K562 (cell line): ENCODE results near the gene FGF11. TPM values are rescaled to one million over a fixed set of nuclear protein-coding genes. Genes with fewer than 3 reads are reported as not detected.
A peak's percentile ranks its signal among the peaks of the same experiment; 100 is the strongest.

Source experiments
- CCAR2 ChIP-seq: fragments of 200-400 bp; formaldehyde crosslinking; IDR thresholded peaks from 2 replicates; pipeline ENCODE4 v1.6.1; 2017; ENCODE audit warnings: mild to moderate bottlenecking, low read depth, low read length
- CEBPB ChIP-seq: fragments of 450-650 bp; IDR thresholded peaks from 2 replicates; pipeline ENCODE4 v1.6.1; 2016; ENCODE audit warnings: missing genetic modification characterization, missing compliant biosample characterization
- CTCF ChIP-seq, 3 experiments: IDR thresholded peaks in 2 of 3; conservative IDR thresholded peaks in 1 of 3; 2 replicates each; pipeline ENCODE4 v1.5.1; 2011 to 2012; ENCODE audit warnings: low read length in 3 of 3, mild to moderate bottlenecking in 3 of 3, control low read depth in 2 of 3, improper control_type of control experiment in 1 of 3, inconsistent platforms in 1 of 3, low read depth in 1 of 3, mixed read lengths in 1 of 3, moderate library complexity in 1 of 3; ENCODE audit not compliant: insufficient read depth in 2 of 3
- FOS ChIP-seq: IDR thresholded peaks from 3 replicates; pipeline ENCODE4 v1.6.1; 2011; ENCODE audit not compliant: insufficient read length; ENCODE audit errors: extremely low read depth
- FOXP1 ChIP-seq: sonication (generic); formaldehyde crosslinking; IDR thresholded peaks from 2 replicates; pipeline ENCODE4 v1.8.0; 2022; ENCODE audit warnings: mild to moderate bottlenecking, missing genetic modification reagents
- GABPB1 ChIP-seq: sonication (generic); formaldehyde crosslinking; IDR thresholded peaks from 2 replicates; pipeline ENCODE4 v1.8.0; 2022; ENCODE audit warnings: mild to moderate bottlenecking, missing genetic modification reagents
- GTF2F1 ChIP-seq: IDR thresholded peaks from 2 replicates; pipeline ENCODE4 v1.6.1; 2011; ENCODE audit warnings: low read depth, low read length, improper control_type of control experiment
- MCM5 ChIP-seq: fragments of 450-650 bp; IDR thresholded peaks from 2 replicates; pipeline ENCODE4 v1.6.1; 2016; ENCODE audit warnings: low read depth
- NCOR1 ChIP-seq: fragments of 450-650 bp; IDR thresholded peaks from 2 replicates; pipeline ENCODE4 v1.6.1; 2016; ENCODE audit warnings: mild to moderate bottlenecking, moderate library complexity
- NR4A1 ChIP-seq, 2 experiments: fragments of 250-450 bp in 1 of 2; fragments of 450-650 bp in 1 of 2; sonication (Bioruptor Pico) in 1 of 2; IDR thresholded peaks; 2 replicates each; pipeline versions ENCODE4 v1.4.0 to v1.6.1; 2016 to 2020; ENCODE audit warnings: mild to moderate bottlenecking in 2 of 2, missing compliant biosample characterization in 1 of 2, missing genetic modification characterization in 1 of 2, moderate library complexity in 1 of 2
- PML ChIP-seq: IDR thresholded peaks from 2 replicates; pipeline ENCODE4 v1.6.1; 2012; ENCODE audit warnings: low read length, inconsistent platforms
- RBFOX2 ChIP-seq: fragments of 200-400 bp; formaldehyde crosslinking; IDR thresholded peaks from 2 replicates; pipeline ENCODE4 v1.6.1; 2017; ENCODE audit warnings: low read depth, mild to moderate bottlenecking, low read length, moderate library complexity
- RUNX1 ChIP-seq: sonication (generic); IDR thresholded peaks from 2 replicates; pipeline ENCODE4 v1.6.1; 2016; ENCODE audit warnings: antibody characterized with exemption, low read depth
- TSC22D4 ChIP-seq: fragments of 450-650 bp; IDR thresholded peaks from 2 replicates; pipeline ENCODE4 v1.6.1; 2016; ENCODE audit warnings: missing genetic modification characterization, missing biosample characterization, control low read depth
- ZFP1 ChIP-seq: fragments of 450-650 bp; formaldehyde crosslinking; IDR thresholded peaks from 2 replicates; pipeline ENCODE4 v1.4.0; 2020; ENCODE audit warnings: mild to moderate bottlenecking, mixed read lengths
- ZFX ChIP-seq: sonication (generic); formaldehyde crosslinking; IDR thresholded peaks from 2 replicates; pipeline ENCODE4 v1.8.0; 2022; ENCODE audit warnings: mild to moderate bottlenecking, missing genetic modification reagents, moderate library complexity
- ZNF121 ChIP-seq: sonication (generic); formaldehyde crosslinking; conservative IDR thresholded peaks from 2 replicates; pipeline ENCODE4 v1.8.0; 2022; ENCODE audit warnings: missing genetic modification reagents
- ZNF165 ChIP-seq: fragments of 250-450 bp; sonication (Bioruptor Pico); IDR thresholded peaks from 2 replicates; pipeline ENCODE4 v1.4.0; 2020; ENCODE audit warnings: borderline replicate concordance
- ZNF592 ChIP-seq: fragments of 450-650 bp; IDR thresholded peaks from 2 replicates; pipeline ENCODE4 v1.6.1; 2017; ENCODE audit warnings: antibody characterized with exemption, mild to moderate bottlenecking
- ZNF79 ChIP-seq: fragments of 250-450 bp; sonication (Bioruptor Pico); IDR thresholded peaks from 2 replicates; pipeline ENCODE4 v1.4.0; 2020; ENCODE audit warnings: low read depth, mild to moderate bottlenecking, moderate library complexity
- polyA plus RNA-seq, 8 experiments: library from polyadenylated mRNA; depleted of rRNA in 4 of 8; stranded (reverse) in 5 of 8; unstranded in 3 of 8; fragments of >200 nt; fragmentation: Nextera tagmentation in 2 of 8; fragmentation: Illumina TruSeq in 1 of 8; extraction: Ambion mirVana in 2 of 8; extraction: Trizol in 1 of 8; gene quantifications; 2 replicates each; pipeline versions ENCODE4 v1.2.1 to v1.2.3, GENCODE V29; 2011 to 2014; ENCODE audit warnings: inconsistent platforms in 1 of 8, missing spikeins in 1 of 8
- total RNA-seq, 7 experiments: library from RNA; depleted of rRNA in 6 of 7; stranded (reverse); fragments of >200 nt in 6 of 7; fragmentation: Illumina TruSeq in 2 of 7; extraction: Trizol in 2 of 7; gene quantifications; 2 replicates each; pipeline versions ENCODE4 v1.2.1 to v1.2.3, GENCODE V29; 2011 to 2021; ENCODE audit warnings: low replicate concordance in 1 of 7
- TF ChIP-seq, protein P1 (sequence below): IDR thresholded peaks from 2 replicates; pipeline ENCODE4 v1.6.1; 2012; ENCODE audit warnings: low read depth, low read length, improper control_type of control experiment, borderline replicate concordance

FGF11 gene
- total and polyA plus RNA-seq, 9 of the 15 experiments (the other 6 are each of a cell fraction or from before 2014, with no cell fraction given) = 1.2 to 7.5 (median 3.0) TPM

- TF ChIP-seq CTCF (IDR thresholded peaks at IDR 0.05 in 2 of 3, conservative IDR thresholded peaks at IDR 0.05 in 1 of 3; ENCODE audit: insufficient read depth in 2 of 3, low read depth in 1 of 3, low read length in 3 of 3) (peak; percentile 25 to 53 (median 44); a peak in 4 of 6 replicates), ZFX (CRISPR knock-in tag) (peak; percentile 67), PML (no peak), RBFOX2 (peak; percentile 81), FOS (no peak), ZNF79 (CRISPR knock-in tag) (no peak), GABPB1 (CRISPR knock-in tag) (peak; percentile 51; the same call in 1 of the 2 replicates), CCAR2 (no peak), GTF2F1 (no peak), NCOR1 (no peak), FOXP1 (CRISPR knock-in tag) (peak; percentile 52; the same call in 1 of the 2 replicates), ZNF165 (no peak), ZFP1 (CRISPR knock-in tag) (no peak), MCM5 (no peak), RUNX1 (no peak), NR4A1 (CRISPR knock-in tag; IDR thresholded peaks at IDR 0.05) (no peak), NR4A1 (tag; IDR thresholded peaks at IDR 0.05) (no peak), ZNF592 (peak; percentile 84), TSC22D4 (tag) (no peak), ZNF121 (CRISPR knock-in tag) (no peak), CEBPB (tag) (no peak)
- TF ChIP-seq, protein P1, sequence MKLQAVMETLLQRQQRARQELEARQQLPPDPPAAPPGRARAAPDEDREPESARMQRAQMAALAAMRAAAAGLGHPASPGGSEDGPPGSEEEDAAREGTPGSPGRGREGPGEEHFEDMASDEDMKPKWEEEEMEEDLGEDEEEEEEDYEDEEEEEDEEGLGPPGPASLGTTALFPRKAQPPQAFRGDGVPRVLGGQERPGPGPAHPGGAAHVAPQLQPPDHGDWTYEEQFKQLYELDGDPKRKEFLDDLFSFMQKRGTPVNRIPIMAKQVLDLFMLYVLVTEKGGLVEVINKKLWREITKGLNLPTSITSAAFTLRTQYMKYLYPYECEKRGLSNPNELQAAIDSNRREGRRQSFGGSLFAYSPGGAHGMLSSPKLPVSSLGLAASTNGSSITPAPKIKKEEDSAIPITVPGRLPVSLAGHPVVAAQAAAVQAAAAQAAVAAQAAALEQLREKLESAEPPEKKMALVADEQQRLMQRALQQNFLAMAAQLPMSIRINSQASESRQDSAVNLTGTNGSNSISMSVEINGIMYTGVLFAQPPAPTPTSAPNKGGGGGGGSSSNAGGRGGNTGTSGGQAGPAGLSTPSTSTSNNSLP = no peak
Measured at GRCh38 chr17:7394452-7395191, 44.7 kb upstream of the FGF11 start, which contains the start of gene PLSCR3 (continued).
